ENCODE data around the gene RGMA.

RGMA gene

GRCh38 chr15:93018574-93018973, 70.4 kb downstream of the RGMA start:
- Histone ChIP-seq H3K9ac (ENCODE audit: low read depth, low read length) (no peak overlapping the region), H3K4me3 (ENCODE audit: low read length) (no peak overlapping the region), H3K9me3 (replicated peaks; ENCODE audit: low read length) (no peaks in the 10 kb centered on the region), H3K36me3 (ENCODE audit: insufficient read depth, low read length) (peaks cover 96% of the 10 kb centered on the region), H3K27me3 (ENCODE audit: control insufficient read depth, insufficient read depth, low read length) (no peaks in the 10 kb centered on the region), H3K4me2 (ENCODE audit: low read length) (no peak overlapping the region), H3K4me1 (ENCODE audit: control insufficient read depth, insufficient read depth, low read length) (no peaks in the 10 kb centered on the region)

GRCh38 chr15:93017526-93017925, 71.5 kb downstream of the RGMA start:
- Histone ChIP-seq H3K4me1 (ENCODE audit: control insufficient read depth, insufficient read depth, low read length) (no peaks in the 10 kb centered on the region), H3K4me2 (ENCODE audit: low read length) (no peak overlapping the region), H3K9me3 (replicated peaks; ENCODE audit: low read length) (no peaks in the 10 kb centered on the region), H3K4me3 (ENCODE audit: low read length) (no peak overlapping the region), H3K9ac (ENCODE audit: low read depth, low read length) (no peak overlapping the region), H3K36me3 (ENCODE audit: insufficient read depth, low read length) (peaks cover 96% of the 10 kb centered on the region), H3K27me3 (ENCODE audit: control insufficient read depth, insufficient read depth, low read length) (no peaks in the 10 kb centered on the region)

GRCh38 chr15:93012786-93013185, 76.2 kb downstream of the RGMA start:
- Histone ChIP-seq H3K9me3 (replicated peaks; ENCODE audit: low read length) (no peaks in the 10 kb centered on the region), H3K27me3 (ENCODE audit: control insufficient read depth, insufficient read depth, low read length) (no peaks in the 10 kb centered on the region), H3K36me3 (ENCODE audit: insufficient read depth, low read length) (peaks cover 95% of the 10 kb centered on the region), H3K4me1 (ENCODE audit: control insufficient read depth, insufficient read depth, low read length) (no peaks in the 10 kb centered on the region), H3K4me2 (ENCODE audit: low read length) (no peak overlapping the region), H3K4me3 (ENCODE audit: low read length) (no peak overlapping the region), H3K9ac (ENCODE audit: low read depth, low read length) (no peak overlapping the region)

GRCh38 chr15:93007994-93008393, 81.0 kb downstream of the RGMA start:
- Histone ChIP-seq H3K9ac (ENCODE audit: low read depth, low read length) (no peak overlapping the region), H3K27me3 (ENCODE audit: control insufficient read depth, insufficient read depth, low read length) (no peaks in the 10 kb centered on the region), H3K4me3 (ENCODE audit: low read length) (no peak overlapping the region), H3K9me3 (replicated peaks; ENCODE audit: low read length) (no peaks in the 10 kb centered on the region), H3K36me3 (ENCODE audit: insufficient read depth, low read length) (peaks cover 96% of the 10 kb centered on the region), H3K4me2 (ENCODE audit: low read length) (no peak overlapping the region), H3K4me1 (ENCODE audit: control insufficient read depth, insufficient read depth, low read length) (peaks cover 12% of the 10 kb centered on the region)

GRCh38 chr15:93005133-93005532, 83.9 kb downstream of the RGMA start:
- Histone ChIP-seq H3K9me3 (replicated peaks; ENCODE audit: low read length) (no peaks in the 10 kb centered on the region), H3K27me3 (ENCODE audit: control insufficient read depth, insufficient read depth, low read length) (no peaks in the 10 kb centered on the region), H3K36me3 (ENCODE audit: insufficient read depth, low read length) (peaks cover 97% of the 10 kb centered on the region)

GRCh38 chr15:93001881-93002280, 87.1 kb downstream of the RGMA start:
- Histone ChIP-seq H3K4me2 (ENCODE audit: low read length) (no peak overlapping the region), H3K27me3 (ENCODE audit: control insufficient read depth, insufficient read depth, low read length) (no peaks in the 10 kb centered on the region), H3K4me3 (ENCODE audit: low read length) (no peak overlapping the region), H3K9ac (ENCODE audit: low read depth, low read length) (no peak overlapping the region), H3K9me3 (replicated peaks; ENCODE audit: low read length) (no peaks in the 10 kb centered on the region), H3K36me3 (ENCODE audit: insufficient read depth, low read length) (peaks cover 94% of the 10 kb centered on the region), H3K4me1 (ENCODE audit: control insufficient read depth, insufficient read depth, low read length) (peaks cover 12% of the 10 kb centered on the region)

More at GRCh38 chr15:93005133-93005532, 83.9 kb downstream of the RGMA start:
- no peak overlapping the region for H3K9ac ChIP-seq (ENCODE audit: low read depth, low read length)
- H3K4me1 ChIP-seq (ENCODE audit: control insufficient read depth, insufficient read depth, low read length): peaks cover 12% of the 10 kb centered on the region
- no peak overlapping the region for H3K4me2 ChIP-seq (ENCODE audit: low read length)
- no peak overlapping the region for H3K4me3 ChIP-seq (ENCODE audit: low read length)

- no peaks in the 10 kb centered on the region for H3K9me3 ChIP-seq (replicated peaks; ENCODE audit: low read length)
- peaks cover 12% of the 10 kb centered on the region for H3K4me1 ChIP-seq (ENCODE audit: control insufficient read depth, insufficient read depth, low read length)
- no peak overlapping the region for H3K4me3 ChIP-seq (ENCODE audit: low read length)
- H3K36me3 ChIP-seq (ENCODE audit: insufficient read depth, low read length): peaks cover 94% of the 10 kb centered on the region
- no peak overlapping the region for H3K9ac ChIP-seq (ENCODE audit: low read depth, low read length)
- H3K4me2 ChIP-seq (ENCODE audit: low read length): no peak overlapping the region
- H3K27me3 ChIP-seq (ENCODE audit: control insufficient read depth, insufficient read depth, low read length): no peaks in the 10 kb centered on the region
Measured at GRCh38 chr15:93001156-93001555, 87.9 kb downstream of the RGMA start.

GRCh38 chr15:92997821-92998220, 91.2 kb downstream of the RGMA start:
- H3K27me3 ChIP-seq (ENCODE audit: control insufficient read depth, insufficient read depth, low read length): no peaks in the 10 kb centered on the region
- H3K36me3 ChIP-seq (ENCODE audit: insufficient read depth, low read length): peaks cover 92% of the 10 kb centered on the region
- H3K9ac ChIP-seq (ENCODE audit: low read depth, low read length): no peak overlapping the region
- H3K9me3 ChIP-seq (replicated peaks; ENCODE audit: low read length): no peaks in the 10 kb centered on the region
- no peak overlapping the region for H3K4me3 ChIP-seq (ENCODE audit: low read length)
- H3K4me2 ChIP-seq (ENCODE audit: low read length): no peak overlapping the region
- H3K4me1 ChIP-seq (ENCODE audit: control insufficient read depth, insufficient read depth, low read length): no peaks in the 10 kb centered on the region

GRCh38 chr15:92992720-92993119, 96.3 kb downstream of the RGMA start:
- H3K36me3 ChIP-seq (ENCODE audit: insufficient read depth, low read length): peaks cover 92% of the 10 kb centered on the region
- no peaks in the 10 kb centered on the region for H3K9me3 ChIP-seq (replicated peaks; ENCODE audit: low read length)

GRCh38 chr15:92990031-92990430, 99.0 kb downstream of the RGMA start:
- peaks cover 92% of the 10 kb centered on the region for H3K36me3 ChIP-seq (ENCODE audit: insufficient read depth, low read length)
- no peaks in the 10 kb centered on the region for H3K4me1 ChIP-seq (ENCODE audit: control insufficient read depth, insufficient read depth, low read length)
- H3K9ac ChIP-seq (ENCODE audit: low read depth, low read length): no peak overlapping the region
- H3K9me3 ChIP-seq (replicated peaks; ENCODE audit: low read length): no peaks in the 10 kb centered on the region
- no peak overlapping the region for H3K4me2 ChIP-seq (ENCODE audit: low read length)
- no peak overlapping the region for H3K4me3 ChIP-seq (ENCODE audit: low read length)
- H3K27me3 ChIP-seq (ENCODE audit: control insufficient read depth, insufficient read depth, low read length): no peaks in the 10 kb centered on the region

More at GRCh38 chr15:92992720-92993119, 96.3 kb downstream of the RGMA start:
- Histone ChIP-seq H3K4me2 (ENCODE audit: low read length) (no peak overlapping the region), H3K4me1 (ENCODE audit: control insufficient read depth, insufficient read depth, low read length) (no peaks in the 10 kb centered on the region), H3K9ac (ENCODE audit: low read depth, low read length) (no peak overlapping the region), H3K4me3 (ENCODE audit: low read length) (no peak overlapping the region), H3K27me3 (ENCODE audit: control insufficient read depth, insufficient read depth, low read length) (no peaks in the 10 kb centered on the region)

- Histone ChIP-seq H3K36me3 (ENCODE audit: insufficient read depth, low read length) (peaks cover 92% of the 10 kb centered on the region), H3K4me3 (ENCODE audit: low read length) (no peak overlapping the region)
Measured at GRCh38 chr15:92989470-92989869, 99.5 kb downstream of the RGMA start.

More at GRCh38 chr15:92989470-92989869, 99.5 kb downstream of the RGMA start:
- no peak overlapping the region for H3K9ac ChIP-seq (ENCODE audit: low read depth, low read length)
- H3K27me3 ChIP-seq (ENCODE audit: control insufficient read depth, insufficient read depth, low read length): no peaks in the 10 kb centered on the region
- H3K4me1 ChIP-seq (ENCODE audit: control insufficient read depth, insufficient read depth, low read length): no peaks in the 10 kb centered on the region
- no peak overlapping the region for H3K4me2 ChIP-seq (ENCODE audit: low read length)
- no peaks in the 10 kb centered on the region for H3K9me3 ChIP-seq (replicated peaks; ENCODE audit: low read length)

All from skeletal muscle satellite cell (primary cell).